Keratinocyte (primary cell): ENCODE results near the gene EPHB6.

Source experiments
- CTCF ChIP-seq, 3 experiments: IDR thresholded peaks in 1 of 3; conservative IDR thresholded peaks in 1 of 3; optimal IDR thresholded peaks in 1 of 3; 2 replicates in 2 of 3; 3 replicates in 1 of 3; pipeline versions ENCODE3 to v1.5.1; 2011; ENCODE audit warnings: low read length in 3 of 3, mild to moderate bottlenecking in 3 of 3, moderate library complexity in 2 of 3, control low read depth in 1 of 3, inconsistent platforms in 1 of 3; ENCODE audit not compliant: insufficient read depth in 2 of 3; ENCODE audit errors: extremely low read depth in 1 of 3
- EZH2 ChIP-seq: IDR thresholded peaks from one replicate; pipeline ENCODE4 v1.6.1; 2012; ENCODE audit warnings: inconsistent platforms, mild to moderate bottlenecking, low read length, moderate library complexity

GRCh38 chr7:142870147-142870559, 15.3 kb downstream of the EPHB6 start:
- TF ChIP-seq CTCF (optimal IDR thresholded peaks at IDR 0.05 in 1 of 3, IDR thresholded peaks at IDR 0.05 in 1 of 3, conservative IDR thresholded peaks at IDR 0.05 in 1 of 3; ENCODE audit: extremely low read depth in 1 of 3, insufficient read depth in 2 of 3, low read length in 3 of 3) (no peak), EZH2 (no peak)
